GM12892 (cell line): ENCODE measurements around the gene SLIT3.

Experiments
- POLR2AphosphoS5 ChIP-seq: IDR thresholded peaks from 2 replicates; pipeline ENCODE4 v1.6.1; 2011; ENCODE audit warnings: low read depth, low read length, control low read depth
- TAF1 ChIP-seq: IDR thresholded peaks from 2 replicates; pipeline ENCODE4 v1.6.1; 2011; ENCODE audit warnings: low read depth, mild to moderate bottlenecking, control low read depth, low read length, borderline replicate concordance

- TF ChIP-seq TAF1 (no peak), POLR2AphosphoS5 (no peak)
Observed at GRCh38 chr5:168770036-168770498, 530.9 kb downstream of the SLIT3 start.
